HEK293 (cell line): ENCODE results near the gene ACOT2.
"Not testable (repeated sequence)": the region's sequence is repeated elsewhere in the genome, so short reads cannot be mapped to it uniquely, and the experiment has no call there.

Experiments
- CTCF ChIA-PET: fragments of 350-600 bp; formaldehyde crosslinking; extraction: SDS; loops from one replicate; lab custom pipeline; 2021; ENCODE audit warnings: antibody characterized with exemption; lab: Yijun Ruan, JAX
- POLR2A ChIA-PET: fragments of 300-600 bp; formaldehyde crosslinking; extraction: SDS; loops from one replicate; lab custom pipeline; 2020; ENCODE audit warnings: antibody characterized with exemption, inconsistent platforms; lab: Yijun Ruan, JAX
- H3K27ac ChIP-seq: fragments of 200-500 bp; sonication (Bioruptor generic); 2 replicates; pipeline ENCODE4 v1.5.1; 2014; ENCODE audit warnings: low read depth, low read length, control low read depth, inconsistent platforms; ENCODE audit errors: extremely low read depth
- H3K36me3 ChIP-seq, 2 experiments: fragments of 200-500 bp in 1 of 2; sonication (Bioruptor generic) in 1 of 2; 1 replicate in 1 of 2; 2 replicates in 1 of 2; pipeline ENCODE4 v1.5.1; 2014 to 2017; ENCODE audit warnings: inconsistent platforms in 2 of 2, low read length in 2 of 2; ENCODE audit not compliant: control insufficient read depth in 2 of 2, insufficient read depth in 1 of 2
- H3K4me1 ChIP-seq: fragments of 200-500 bp; sonication (Bioruptor generic); 2 replicates; pipeline ENCODE4 v1.5.1; 2014; ENCODE audit warnings: mild to moderate bottlenecking, low read length, inconsistent platforms; ENCODE audit not compliant: control insufficient read depth, insufficient read depth
- H3K4me3 ChIP-seq: 2 replicates; pipeline ENCODE4 v1.5.1; 2011; ENCODE audit warnings: low read depth, mild to moderate bottlenecking, control low read depth, low read length, moderate library complexity
- H3K9me3 ChIP-seq: fragments of 200-500 bp; sonication (Bioruptor generic); 2 replicates; pipeline ENCODE4 v1.5.1; 2014; ENCODE audit warnings: low read depth, low read length, inconsistent platforms; ENCODE audit not compliant: control insufficient read depth, insufficient read depth
- KLF1 ChIP-seq: fragments of 450-650 bp; formaldehyde crosslinking; IDR thresholded peaks from 2 replicates; pipeline ENCODE4 v1.5.1; 2016; ENCODE audit warnings: missing biosample characterization, missing genetic modification characterization
- KLF17 ChIP-seq: fragments of 450-650 bp; formaldehyde crosslinking; IDR thresholded peaks from 2 replicates; pipeline ENCODE4 v1.5.1; 2016; ENCODE audit warnings: missing biosample characterization, missing genetic modification characterization
- KLF9 ChIP-seq: fragments of 450-650 bp; formaldehyde crosslinking; IDR thresholded peaks from 2 replicates; pipeline ENCODE4 v1.5.1; 2016; ENCODE audit warnings: missing biosample characterization, missing genetic modification characterization, low read depth
- SP2 ChIP-seq: fragments of 450-650 bp; formaldehyde crosslinking; IDR thresholded peaks from 2 replicates; pipeline ENCODE4 v1.5.1; 2016; ENCODE audit warnings: missing biosample characterization, missing genetic modification characterization
- SP7 ChIP-seq: fragments of 450-650 bp; formaldehyde crosslinking; IDR thresholded peaks from 2 replicates; pipeline ENCODE4 v1.5.1; 2016; ENCODE audit warnings: missing biosample characterization, missing genetic modification characterization
- ZBTB26 ChIP-seq: fragments of 450-650 bp; formaldehyde crosslinking; optimal IDR thresholded peaks from 2 replicates; pipeline ENCODE3; 2016; ENCODE audit warnings: missing biosample characterization, mild to moderate bottlenecking, missing genetic modification characterization
- ZBTB8A ChIP-seq: fragments of 450-650 bp; formaldehyde crosslinking; IDR thresholded peaks from 2 replicates; pipeline ENCODE4 v1.5.1; 2016; ENCODE audit warnings: missing biosample characterization, missing genetic modification characterization
- ZFHX2 ChIP-seq: fragments of 450-650 bp; formaldehyde crosslinking; conservative IDR thresholded peaks from 2 replicates; pipeline ENCODE4 v1.5.1; 2016; ENCODE audit warnings: missing biosample characterization, missing genetic modification characterization
- ZNF335 ChIP-seq: fragments of 450-650 bp; formaldehyde crosslinking; conservative IDR thresholded peaks from 2 replicates; pipeline ENCODE4 v1.5.1; 2016; ENCODE audit warnings: missing biosample characterization, missing genetic modification characterization
- ZNF341 ChIP-seq: fragments of 450-650 bp; formaldehyde crosslinking; IDR thresholded peaks from 2 replicates; pipeline ENCODE4; 2016; ENCODE audit warnings: low read depth, missing biosample characterization, missing genetic modification characterization
- ZNF366 ChIP-seq: fragments of 450-650 bp; formaldehyde crosslinking; conservative IDR thresholded peaks from 2 replicates; pipeline ENCODE4 v1.5.1; 2016; ENCODE audit warnings: missing biosample characterization, missing genetic modification characterization
- ZNF398 ChIP-seq: fragments of 450-650 bp; formaldehyde crosslinking; IDR thresholded peaks from 2 replicates; pipeline ENCODE4 v1.5.1; 2017; ENCODE audit warnings: missing biosample characterization, missing genetic modification characterization

Gene ACOT2

GRCh38 chr14:73537244-73538045 lies 31.6 kb upstream of the ACOT2 start:
- not testable (repeated sequence) for H3K9me3 ChIP-seq, H3K36me3 ChIP-seq, H3K4me1 ChIP-seq
- peak; percentile 87 for TF ChIP-seq ZBTB26 (tag by site-specific recombination)
- peak; percentile 43 for TF ChIP-seq SP2 (tag by site-specific recombination)
- TF ChIP-seq KLF1 (tag by site-specific recombination): peak; percentile 36; the same call in 1 of the 2 replicates
- TF ChIP-seq ZFHX2 (tag by site-specific recombination): peak; percentile 10; the same call in 1 of the 2 replicates
- TF ChIP-seq ZNF335: 0 out of 2 replicates have a peak, but pooled peaks have one; percentile 11
- TF ChIP-seq KLF17 (tag by site-specific recombination): peak; percentile 49; the same call in 1 of the 2 replicates
- TF ChIP-seq ZNF398: peak; percentile 68
- 0 out of 2 replicates have a peak, but pooled peaks have one; percentile 21 for TF ChIP-seq KLF9 (tag by site-specific recombination)
- peak; percentile 40; the same call in 1 of the 2 replicates for TF ChIP-seq ZBTB8A (tag by site-specific recombination)
- TF ChIP-seq SP7: peak; percentile 47; the same call in 1 of the 2 replicates
- peak; percentile 59 for TF ChIP-seq ZNF366 (tag by site-specific recombination)
- peak overlapping the region; percentile 49 for H3K27ac ChIP-seq
- ChIA-PET CTCF (interaction anchor here (0.6 to 0.9 kb wide), 4 partner anchors 17 to 1040 kb away, joined by 3 to 5 read pairs (median 4); no protein-coding TSS in a partner anchor), POLR2A (interaction anchor here (0.7 kb wide), 2 partner anchors 51 to 108 kb away, joined by 4 to 5 read pairs; no protein-coding TSS in a partner anchor)
- H3K4me3 ChIP-seq: peak overlapping the region; percentile 17; the same call in 1 of the 2 replicates

GRCh38 chr14:73539017-73539416 lies 30.0 kb upstream of the ACOT2 start:
- not testable (repeated sequence) for H3K9me3 ChIP-seq, H3K27ac ChIP-seq, H3K36me3 ChIP-seq, H3K4me1 ChIP-seq, H3K4me3 ChIP-seq
- ChIA-PET POLR2A (interaction anchor here (0.6 kb wide), 1 partner anchor 49 kb away, joined by 4 read pairs; the partner anchor contains the start of gene RIOX1), CTCF (interaction anchor here (0.7 to 1.3 kb wide), 3 partner anchors 16 to 313 kb away, joined by 3 read pairs; no protein-coding TSS in a partner anchor)
- peak; percentile 42 for TF ChIP-seq ZNF341 (tag by site-specific recombination)

GRCh38 chr14:73542961-73543360 lies 26.1 kb upstream of the ACOT2 start:
- H3K27ac ChIP-seq, H3K4me3 ChIP-seq, H3K9me3 ChIP-seq, H3K36me3 ChIP-seq, H3K4me1 ChIP-seq, POLR2A ChIA-PET: not testable (repeated sequence)
- CTCF ChIA-PET: interaction anchor here (0.6 kb wide), 1 partner anchor 35 kb away, joined by 3 read pairs; no protein-coding TSS in a partner anchor

GRCh38 chr14:73545353-73545752 lies 23.7 kb upstream of the ACOT2 start:
- POLR2A ChIA-PET, H3K9me3 ChIP-seq, H3K27ac ChIP-seq, H3K4me1 ChIP-seq, H3K4me3 ChIP-seq, CTCF ChIA-PET, H3K36me3 ChIP-seq: not testable (repeated sequence)

GRCh38 chr14:73549097-73549496 lies 19.9 kb upstream of the ACOT2 start:
- POLR2A ChIA-PET, H3K9me3 ChIP-seq, H3K4me3 ChIP-seq, H3K36me3 ChIP-seq, H3K4me1 ChIP-seq, H3K27ac ChIP-seq: not testable (repeated sequence)
- CTCF ChIA-PET: interaction anchor here (0.6 kb wide), 1 partner anchor 46 kb away, joined by 3 read pairs; no protein-coding TSS in a partner anchor

- H3K4me1 ChIP-seq, CTCF ChIA-PET, POLR2A ChIA-PET, H3K27ac ChIP-seq, H3K4me3 ChIP-seq, H3K9me3 ChIP-seq, H3K36me3 ChIP-seq: not testable (repeated sequence)
These were observed 19.0 kb upstream of the ACOT2 start for GRCh38 chr14:73549889-73550524.
